Testis (tissue), 2 donors: ENCODE data around the gene CFAP126.
"Not testable (repeated sequence)": the region's sequence is repeated elsewhere in the genome, so short reads cannot be mapped to it uniquely, and the experiment has no call there.

Experiments
- POLR2A ChIP-seq: fragments of 450-650 bp; IDR thresholded peaks from one replicate; pipeline ENCODE4 v1.6.1; 2017; ENCODE audit warnings: antibody characterized with exemption, mild to moderate bottlenecking, moderate library complexity
- TF ChIP-seq, protein P1 (sequence below), 3 experiments: fragments of 450-650 bp in 2 of 3; fragments of 200-600 bp in 1 of 3; sonication (generic) in 1 of 3; IDR thresholded peaks; one replicate each; pipeline ENCODE4 v1.5.1; 2016 to 2019; ENCODE audit warnings: antibody characterized with exemption in 3 of 3, mild to moderate bottlenecking in 2 of 3, moderate library complexity in 1 of 3

DNA sequence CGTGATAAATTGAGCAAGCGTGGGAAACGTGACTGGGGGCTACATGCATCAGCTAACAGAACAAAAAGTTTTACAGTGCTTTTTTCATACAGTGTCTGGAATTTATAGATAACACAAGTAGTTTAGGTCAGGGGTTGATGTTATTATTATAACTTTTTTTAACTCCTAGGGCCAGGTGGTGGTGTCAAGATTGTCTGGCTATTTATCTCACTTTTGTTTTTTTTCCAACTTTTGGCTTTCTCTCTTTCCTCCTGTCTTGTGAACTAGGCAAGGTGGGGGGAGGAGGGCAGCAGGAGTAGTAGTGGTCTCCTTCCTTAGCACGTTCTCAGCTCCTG, 42.9 kb upstream of the CFAP126 start:
- not testable (repeated sequence) for TF ChIP-seq POLR2A
- TF ChIP-seq, protein P1, sequence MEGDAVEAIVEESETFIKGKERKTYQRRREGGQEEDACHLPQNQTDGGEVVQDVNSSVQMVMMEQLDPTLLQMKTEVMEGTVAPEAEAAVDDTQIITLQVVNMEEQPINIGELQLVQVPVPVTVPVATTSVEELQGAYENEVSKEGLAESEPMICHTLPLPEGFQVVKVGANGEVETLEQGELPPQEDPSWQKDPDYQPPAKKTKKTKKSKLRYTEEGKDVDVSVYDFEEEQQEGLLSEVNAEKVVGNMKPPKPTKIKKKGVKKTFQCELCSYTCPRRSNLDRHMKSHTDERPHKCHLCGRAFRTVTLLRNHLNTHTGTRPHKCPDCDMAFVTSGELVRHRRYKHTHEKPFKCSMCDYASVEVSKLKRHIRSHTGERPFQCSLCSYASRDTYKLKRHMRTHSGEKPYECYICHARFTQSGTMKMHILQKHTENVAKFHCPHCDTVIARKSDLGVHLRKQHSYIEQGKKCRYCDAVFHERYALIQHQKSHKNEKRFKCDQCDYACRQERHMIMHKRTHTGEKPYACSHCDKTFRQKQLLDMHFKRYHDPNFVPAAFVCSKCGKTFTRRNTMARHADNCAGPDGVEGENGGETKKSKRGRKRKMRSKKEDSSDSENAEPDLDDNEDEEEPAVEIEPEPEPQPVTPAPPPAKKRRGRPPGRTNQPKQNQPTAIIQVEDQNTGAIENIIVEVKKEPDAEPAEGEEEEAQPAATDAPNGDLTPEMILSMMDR (IDR thresholded peaks at IDR 0.05) = not testable (repeated sequence)
